ENCODE data around the gene YTHDF2. TPM values are rescaled to one million over a fixed set of nuclear protein-coding genes. Genes with fewer than 3 reads are reported as not detected.

YTHDF2 gene
- total RNA-seq, 1 experiment from 2014 or later, result 97.3 TPM

DNA sequence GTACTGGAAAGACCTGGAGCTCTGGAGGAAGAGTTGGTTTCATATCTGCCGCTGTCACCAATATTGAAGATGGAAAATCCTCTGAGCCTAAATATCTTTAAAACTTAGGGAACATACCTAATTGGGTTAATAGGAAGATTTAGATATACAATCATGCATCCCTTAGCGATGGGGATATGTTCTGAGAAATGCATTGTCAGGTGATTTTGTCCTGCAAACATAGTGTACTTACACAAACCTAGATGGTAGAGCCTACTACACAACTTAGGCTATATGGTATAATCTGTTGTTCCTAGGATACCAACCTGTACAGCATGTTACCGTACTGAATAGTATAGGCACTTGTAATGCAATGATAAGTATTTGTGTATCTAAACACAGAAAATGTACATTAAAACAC, 22.5 kb downstream of the YTHDF2 start:
- H3K4me1 ChIP-seq (ENCODE audit: control insufficient read depth, insufficient read depth, low read length), result no peaks in the 10 kb centered on the region
- no TSS peak for BruUV-seq (replicated peaks)
- ChIA-PET CTCF (no interaction called here), POLR2A (no interaction called here)
- DNase-seq (ENCODE audit: low read depth, low spot score) (no peak), ATAC-seq (no peak)
- H3K36me3 ChIP-seq (ENCODE audit: control insufficient read depth, insufficient read depth, low read length), result peaks cover 21% of the 10 kb centered on the region
- TF ChIP-seq POLR2AphosphoS5 (IDR thresholded peaks at IDR 0.05; ENCODE audit: low read depth, low read length), result no peak
- no peak for TF ChIP-seq SIN3A (IDR thresholded peaks at IDR 0.05; ENCODE audit: borderline replicate concordance, insufficient read depth, low read depth, low read length)
- TF ChIP-seq, protein P1, sequence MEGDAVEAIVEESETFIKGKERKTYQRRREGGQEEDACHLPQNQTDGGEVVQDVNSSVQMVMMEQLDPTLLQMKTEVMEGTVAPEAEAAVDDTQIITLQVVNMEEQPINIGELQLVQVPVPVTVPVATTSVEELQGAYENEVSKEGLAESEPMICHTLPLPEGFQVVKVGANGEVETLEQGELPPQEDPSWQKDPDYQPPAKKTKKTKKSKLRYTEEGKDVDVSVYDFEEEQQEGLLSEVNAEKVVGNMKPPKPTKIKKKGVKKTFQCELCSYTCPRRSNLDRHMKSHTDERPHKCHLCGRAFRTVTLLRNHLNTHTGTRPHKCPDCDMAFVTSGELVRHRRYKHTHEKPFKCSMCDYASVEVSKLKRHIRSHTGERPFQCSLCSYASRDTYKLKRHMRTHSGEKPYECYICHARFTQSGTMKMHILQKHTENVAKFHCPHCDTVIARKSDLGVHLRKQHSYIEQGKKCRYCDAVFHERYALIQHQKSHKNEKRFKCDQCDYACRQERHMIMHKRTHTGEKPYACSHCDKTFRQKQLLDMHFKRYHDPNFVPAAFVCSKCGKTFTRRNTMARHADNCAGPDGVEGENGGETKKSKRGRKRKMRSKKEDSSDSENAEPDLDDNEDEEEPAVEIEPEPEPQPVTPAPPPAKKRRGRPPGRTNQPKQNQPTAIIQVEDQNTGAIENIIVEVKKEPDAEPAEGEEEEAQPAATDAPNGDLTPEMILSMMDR (IDR thresholded peaks at IDR 0.05), result no peak
- TF ChIP-seq, protein P2, sequence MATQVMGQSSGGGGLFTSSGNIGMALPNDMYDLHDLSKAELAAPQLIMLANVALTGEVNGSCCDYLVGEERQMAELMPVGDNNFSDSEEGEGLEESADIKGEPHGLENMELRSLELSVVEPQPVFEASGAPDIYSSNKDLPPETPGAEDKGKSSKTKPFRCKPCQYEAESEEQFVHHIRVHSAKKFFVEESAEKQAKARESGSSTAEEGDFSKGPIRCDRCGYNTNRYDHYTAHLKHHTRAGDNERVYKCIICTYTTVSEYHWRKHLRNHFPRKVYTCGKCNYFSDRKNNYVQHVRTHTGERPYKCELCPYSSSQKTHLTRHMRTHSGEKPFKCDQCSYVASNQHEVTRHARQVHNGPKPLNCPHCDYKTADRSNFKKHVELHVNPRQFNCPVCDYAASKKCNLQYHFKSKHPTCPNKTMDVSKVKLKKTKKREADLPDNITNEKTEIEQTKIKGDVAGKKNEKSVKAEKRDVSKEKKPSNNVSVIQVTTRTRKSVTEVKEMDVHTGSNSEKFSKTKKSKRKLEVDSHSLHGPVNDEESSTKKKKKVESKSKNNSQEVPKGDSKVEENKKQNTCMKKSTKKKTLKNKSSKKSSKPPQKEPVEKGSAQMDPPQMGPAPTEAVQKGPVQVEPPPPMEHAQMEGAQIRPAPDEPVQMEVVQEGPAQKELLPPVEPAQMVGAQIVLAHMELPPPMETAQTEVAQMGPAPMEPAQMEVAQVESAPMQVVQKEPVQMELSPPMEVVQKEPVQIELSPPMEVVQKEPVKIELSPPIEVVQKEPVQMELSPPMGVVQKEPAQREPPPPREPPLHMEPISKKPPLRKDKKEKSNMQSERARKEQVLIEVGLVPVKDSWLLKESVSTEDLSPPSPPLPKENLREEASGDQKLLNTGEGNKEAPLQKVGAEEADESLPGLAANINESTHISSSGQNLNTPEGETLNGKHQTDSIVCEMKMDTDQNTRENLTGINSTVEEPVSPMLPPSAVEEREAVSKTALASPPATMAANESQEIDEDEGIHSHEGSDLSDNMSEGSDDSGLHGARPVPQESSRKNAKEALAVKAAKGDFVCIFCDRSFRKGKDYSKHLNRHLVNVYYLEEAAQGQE (IDR thresholded peaks at IDR 0.05; ENCODE audit: insufficient read depth in 1 of 2, low read depth in 2 of 2, low read length in 1 of 2), result no peak
- TF ChIP-seq TCF7L2 (IDR thresholded peaks at IDR 0.05; ENCODE audit: low read depth, low read length), result no peak
- no peaks in the 10 kb centered on the region for H3K9me3 ChIP-seq (ENCODE audit: control insufficient read depth, insufficient read depth, low read depth, low read length)
- in situ Hi-C loops (cut with HindIII; ENCODE audit: low pct_unique_long_range_greater_than_20kb, low sequenced_read_pairs) (no loop called here), intact Hi-C loops (cut with micrococcal nuclease; ENCODE audit: unreplicated experiment) (no loop called here)
- no peaks in the 10 kb centered on the region for H3K27me3 ChIP-seq (ENCODE audit: control insufficient read depth, insufficient read depth, low read length)
- H3K27ac ChIP-seq (ENCODE audit: low read length), result no peak overlapping the region
- H3K4me3 ChIP-seq (ENCODE audit: low read depth in 2 of 2, low read length in 2 of 2), result no peak overlapping the region

DNA sequence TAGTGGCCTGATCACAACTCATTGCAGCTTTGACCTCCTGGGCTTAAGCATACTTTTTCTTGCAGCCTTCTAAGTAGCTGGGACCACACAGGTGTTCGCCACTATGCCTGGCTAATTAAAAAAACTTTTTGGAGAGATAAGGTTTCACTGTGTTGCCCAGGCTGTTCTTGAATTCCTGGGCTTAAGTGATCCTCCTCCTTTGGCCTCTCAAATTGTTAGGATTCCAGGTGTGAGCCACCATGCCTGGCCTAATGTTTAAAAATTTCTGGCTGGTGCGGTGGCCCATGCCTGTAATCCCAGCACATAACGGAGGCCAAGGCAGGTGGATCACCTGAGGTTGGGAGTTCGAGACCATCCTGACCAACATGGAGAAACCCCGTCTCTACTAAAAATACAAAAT, 24.4 kb downstream of the YTHDF2 start:
- no peak overlapping the region for H3K27ac ChIP-seq (ENCODE audit: low read length)
- no peaks in the 10 kb centered on the region for H3K4me1 ChIP-seq (ENCODE audit: control insufficient read depth, insufficient read depth, low read length)
- BruUV-seq (replicated peaks), result no TSS peak
- DNase-seq (ENCODE audit: low read depth, low spot score) (no peak), ATAC-seq (no peak)
- ChIA-PET POLR2A (no interaction called here), CTCF (no interaction called here)
- TF ChIP-seq, protein P2 (IDR thresholded peaks at IDR 0.05; ENCODE audit: insufficient read depth in 1 of 2, low read depth in 2 of 2, low read length in 1 of 2), result no peak
- no peak for TF ChIP-seq POLR2AphosphoS5 (IDR thresholded peaks at IDR 0.05; ENCODE audit: low read depth, low read length)
- TF ChIP-seq, protein P1 (IDR thresholded peaks at IDR 0.05), result no peak
- no peak for TF ChIP-seq SIN3A (IDR thresholded peaks at IDR 0.05; ENCODE audit: borderline replicate concordance, insufficient read depth, low read depth, low read length)
- TF ChIP-seq TCF7L2 (IDR thresholded peaks at IDR 0.05; ENCODE audit: low read depth, low read length), result no peak
- intact Hi-C loops (cut with micrococcal nuclease; ENCODE audit: unreplicated experiment), result no loop called here
- no peaks in the 10 kb centered on the region for H3K27me3 ChIP-seq (ENCODE audit: control insufficient read depth, insufficient read depth, low read length)
- in situ Hi-C loops (cut with HindIII; ENCODE audit: low pct_unique_long_range_greater_than_20kb, low sequenced_read_pairs), result no loop called here
- H3K4me3 ChIP-seq (ENCODE audit: low read depth in 2 of 2, low read length in 2 of 2), result no peak overlapping the region
- peaks cover 16% of the 10 kb centered on the region for H3K36me3 ChIP-seq (ENCODE audit: control insufficient read depth, insufficient read depth, low read length)
- H3K9me3 ChIP-seq (ENCODE audit: control insufficient read depth, insufficient read depth, low read depth, low read length), result no peaks in the 10 kb centered on the region

Data from Panc1 (cell line).